ENCODE results near the gene TCERG1L. TPM values are rescaled to one million over a fixed set of nuclear protein-coding genes. Genes with fewer than 3 reads are reported as not detected.

Gene TCERG1L
- total RNA-seq, 1 experiment from 2014 or later: 1.5 TPM

GRCh38 chr10:131061216-131061615 is 250.3 kb downstream of the TCERG1L start:
- H3K36me3 Mint-ChIP-seq: peaks cover 56% of the 10 kb centered on the region
- DNase-seq (ENCODE audit: low spot score) (no peak), ATAC-seq (no peak)
- ChIA-PET POLR2A (no interaction called here), CTCF (interaction anchor here (1.1 kb wide), 1 partner anchor 81 kb away, joined by 3 read pairs; no protein-coding TSS in a partner anchor)
- H3K27ac Mint-ChIP-seq: no peak overlapping the region
- no peak for TF ChIP-seq PREB (CRISPR knock-in tag; IDR thresholded peaks at IDR 0.05; ENCODE audit: borderline replicate concordance)
- no peak for TF ChIP-seq USF2 (CRISPR knock-in tag; IDR thresholded peaks at IDR 0.05)
- TF ChIP-seq MXD4 (CRISPR knock-in tag; IDR thresholded peaks at IDR 0.05; ENCODE audit: borderline replicate concordance): no peak
- TF ChIP-seq ATF3 (CRISPR knock-in tag; conservative IDR thresholded peaks at IDR 0.05): no peak
- TF ChIP-seq NR3C1 (CRISPR knock-in tag; conservative IDR thresholded peaks at IDR 0.05; ENCODE audit: low read depth): no peak
- TF ChIP-seq, protein P1, sequence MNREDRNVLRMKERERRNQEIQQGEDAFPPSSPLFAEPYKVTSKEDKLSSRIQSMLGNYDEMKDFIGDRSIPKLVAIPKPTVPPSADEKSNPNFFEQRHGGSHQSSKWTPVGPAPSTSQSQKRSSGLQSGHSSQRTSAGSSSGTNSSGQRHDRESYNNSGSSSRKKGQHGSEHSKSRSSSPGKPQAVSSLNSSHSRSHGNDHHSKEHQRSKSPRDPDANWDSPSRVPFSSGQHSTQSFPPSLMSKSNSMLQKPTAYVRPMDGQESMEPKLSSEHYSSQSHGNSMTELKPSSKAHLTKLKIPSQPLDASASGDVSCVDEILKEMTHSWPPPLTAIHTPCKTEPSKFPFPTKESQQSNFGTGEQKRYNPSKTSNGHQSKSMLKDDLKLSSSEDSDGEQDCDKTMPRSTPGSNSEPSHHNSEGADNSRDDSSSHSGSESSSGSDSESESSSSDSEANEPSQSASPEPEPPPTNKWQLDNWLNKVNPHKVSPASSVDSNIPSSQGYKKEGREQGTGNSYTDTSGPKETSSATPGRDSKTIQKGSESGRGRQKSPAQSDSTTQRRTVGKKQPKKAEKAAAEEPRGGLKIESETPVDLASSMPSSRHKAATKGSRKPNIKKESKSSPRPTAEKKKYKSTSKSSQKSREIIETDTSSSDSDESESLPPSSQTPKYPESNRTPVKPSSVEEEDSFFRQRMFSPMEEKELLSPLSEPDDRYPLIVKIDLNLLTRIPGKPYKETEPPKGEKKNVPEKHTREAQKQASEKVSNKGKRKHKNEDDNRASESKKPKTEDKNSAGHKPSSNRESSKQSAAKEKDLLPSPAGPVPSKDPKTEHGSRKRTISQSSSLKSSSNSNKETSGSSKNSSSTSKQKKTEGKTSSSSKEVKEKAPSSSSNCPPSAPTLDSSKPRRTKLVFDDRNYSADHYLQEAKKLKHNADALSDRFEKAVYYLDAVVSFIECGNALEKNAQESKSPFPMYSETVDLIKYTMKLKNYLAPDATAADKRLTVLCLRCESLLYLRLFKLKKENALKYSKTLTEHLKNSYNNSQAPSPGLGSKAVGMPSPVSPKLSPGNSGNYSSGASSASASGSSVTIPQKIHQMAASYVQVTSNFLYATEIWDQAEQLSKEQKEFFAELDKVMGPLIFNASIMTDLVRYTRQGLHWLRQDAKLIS (CRISPR knock-in tag; IDR thresholded peaks at IDR 0.05; ENCODE audit: borderline replicate concordance): no peak
- TF ChIP-seq, protein P2, sequence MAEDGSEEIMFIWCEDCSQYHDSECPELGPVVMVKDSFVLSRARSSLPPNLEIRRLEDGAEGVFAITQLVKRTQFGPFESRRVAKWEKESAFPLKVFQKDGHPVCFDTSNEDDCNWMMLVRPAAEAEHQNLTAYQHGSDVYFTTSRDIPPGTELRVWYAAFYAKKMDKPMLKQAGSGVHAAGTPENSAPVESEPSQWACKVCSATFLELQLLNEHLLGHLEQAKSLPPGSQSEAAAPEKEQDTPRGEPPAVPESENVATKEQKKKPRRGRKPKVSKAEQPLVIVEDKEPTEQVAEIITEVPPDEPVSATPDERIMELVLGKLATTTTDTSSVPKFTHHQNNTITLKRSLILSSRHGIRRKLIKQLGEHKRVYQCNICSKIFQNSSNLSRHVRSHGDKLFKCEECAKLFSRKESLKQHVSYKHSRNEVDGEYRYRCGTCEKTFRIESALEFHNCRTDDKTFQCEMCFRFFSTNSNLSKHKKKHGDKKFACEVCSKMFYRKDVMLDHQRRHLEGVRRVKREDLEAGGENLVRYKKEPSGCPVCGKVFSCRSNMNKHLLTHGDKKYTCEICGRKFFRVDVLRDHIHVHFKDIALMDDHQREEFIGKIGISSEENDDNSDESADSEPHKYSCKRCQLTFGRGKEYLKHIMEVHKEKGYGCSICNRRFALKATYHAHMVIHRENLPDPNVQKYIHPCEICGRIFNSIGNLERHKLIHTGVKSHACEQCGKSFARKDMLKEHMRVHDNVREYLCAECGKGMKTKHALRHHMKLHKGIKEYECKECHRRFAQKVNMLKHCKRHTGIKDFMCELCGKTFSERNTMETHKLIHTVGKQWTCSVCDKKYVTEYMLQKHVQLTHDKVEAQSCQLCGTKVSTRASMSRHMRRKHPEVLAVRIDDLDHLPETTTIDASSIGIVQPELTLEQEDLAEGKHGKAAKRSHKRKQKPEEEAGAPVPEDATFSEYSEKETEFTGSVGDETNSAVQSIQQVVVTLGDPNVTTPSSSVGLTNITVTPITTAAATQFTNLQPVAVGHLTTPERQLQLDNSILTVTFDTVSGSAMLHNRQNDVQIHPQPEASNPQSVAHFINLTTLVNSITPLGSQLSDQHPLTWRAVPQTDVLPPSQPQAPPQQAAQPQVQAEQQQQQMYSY (CRISPR knock-in tag; IDR thresholded peaks at IDR 0.05): no peak
- TF ChIP-seq IRF1 (CRISPR knock-in tag; IDR thresholded peaks at IDR 0.05): no peak
- H3K27me3 Mint-ChIP-seq (ENCODE audit: low read depth): no peaks in the 10 kb centered on the region; the same call in 1 of the 2 replicates
- peaks cover 63% of the 10 kb centered on the region for H3K9me3 Mint-ChIP-seq
- H3K4me3 Mint-ChIP-seq: no peak overlapping the region
- H3K4me1 Mint-ChIP-seq: peaks cover 12% of the 10 kb centered on the region

DNA sequence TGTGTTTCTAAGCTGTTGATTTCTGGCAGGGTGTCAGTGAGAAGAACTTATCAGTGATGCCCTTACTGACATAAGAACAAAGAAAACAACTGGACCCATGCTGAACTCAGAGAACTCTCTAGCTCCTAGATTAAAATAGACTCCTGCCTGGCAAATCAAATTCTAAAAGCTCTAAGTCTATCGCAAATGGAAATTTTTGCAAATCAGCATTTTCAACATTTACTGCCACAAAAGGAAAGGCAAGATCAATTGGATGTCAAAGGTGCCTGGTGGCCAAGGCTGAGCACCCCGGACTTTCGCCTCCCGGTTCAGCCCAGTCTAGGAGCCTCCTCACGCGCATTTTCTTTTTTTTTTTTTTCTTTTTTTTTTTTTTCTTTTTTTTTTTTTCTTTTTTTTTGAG is 251.6 kb downstream of the TCERG1L start:
- peaks cover 6% of the 10 kb centered on the region; the same call in 1 of the 2 replicates for H3K4me1 Mint-ChIP-seq
- no peaks in the 10 kb centered on the region; the same call in none of the 2 replicates for H3K27me3 Mint-ChIP-seq (ENCODE audit: low read depth)
- H3K27ac Mint-ChIP-seq: no peak overlapping the region
- H3K36me3 Mint-ChIP-seq: peaks cover 48% of the 10 kb centered on the region
- no peak overlapping the region for H3K4me3 Mint-ChIP-seq
- ATAC-seq: no peak
- no peak for DNase-seq (ENCODE audit: low spot score)
- POLR2A ChIA-PET: no interaction called here
- H3K9me3 Mint-ChIP-seq: peaks cover 59% of the 10 kb centered on the region
- CTCF ChIA-PET: no interaction called here
- TF ChIP-seq, protein P3, sequence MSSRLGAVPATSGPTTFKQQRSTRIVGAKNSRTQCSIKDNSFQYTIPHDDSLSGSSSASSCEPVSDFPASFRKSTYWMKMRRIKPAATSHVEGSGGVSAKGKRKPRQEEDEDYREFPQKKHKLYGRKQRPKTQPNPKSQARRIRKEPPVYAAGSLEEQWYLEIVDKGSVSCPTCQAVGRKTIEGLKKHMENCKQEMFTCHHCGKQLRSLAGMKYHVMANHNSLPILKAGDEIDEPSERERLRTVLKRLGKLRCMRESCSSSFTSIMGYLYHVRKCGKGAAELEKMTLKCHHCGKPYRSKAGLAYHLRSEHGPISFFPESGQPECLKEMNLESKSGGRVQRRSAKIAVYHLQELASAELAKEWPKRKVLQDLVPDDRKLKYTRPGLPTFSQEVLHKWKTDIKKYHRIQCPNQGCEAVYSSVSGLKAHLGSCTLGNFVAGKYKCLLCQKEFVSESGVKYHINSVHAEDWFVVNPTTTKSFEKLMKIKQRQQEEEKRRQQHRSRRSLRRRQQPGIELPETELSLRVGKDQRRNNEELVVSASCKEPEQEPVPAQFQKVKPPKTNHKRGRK (CRISPR knock-in tag; IDR thresholded peaks at IDR 0.05; ENCODE audit: borderline replicate concordance): no peak
- TF ChIP-seq RORB (CRISPR knock-in tag; IDR thresholded peaks at IDR 0.05) (no peak), E2F5 (CRISPR knock-in tag; IDR thresholded peaks at IDR 0.05) (no peak), IRF2 (CRISPR knock-in tag; IDR thresholded peaks at IDR 0.05; ENCODE audit: borderline replicate concordance, low read depth) (no peak), ETV6 (CRISPR knock-in tag; IDR thresholded peaks at IDR 0.05) (no peak), SOX15 (CRISPR knock-in tag; IDR thresholded peaks at IDR 0.05) (no peak), ARID4B (CRISPR knock-in tag; IDR thresholded peaks at IDR 0.05; ENCODE audit: borderline replicate concordance) (no peak), SMAD3 (CRISPR knock-in tag; IDR thresholded peaks at IDR 0.05; ENCODE audit: borderline replicate concordance) (no peak)

Measured in WTC11 (cell line).